Endothelial cell of umbilical vein (primary cell): ENCODE results near the gene CNTFR.

Source experiments
- EZH2 ChIP-seq: IDR thresholded peaks from 2 replicates; pipeline ENCODE4 v1.6.1; 2012; ENCODE audit warnings: borderline replicate concordance, low read depth, mild to moderate bottlenecking, moderate library complexity, low read length, inconsistent platforms; ENCODE audit not compliant: severe bottlenecking
- TF ChIP-seq, protein P1 (sequence below), 2 donors: IDR thresholded peaks; 1 replicate in 1 of 2; 2 replicates in 1 of 2; pipeline ENCODE4 v1.5.1; 2011; ENCODE audit warnings: low read length in 2 of 2, mild to moderate bottlenecking in 2 of 2, moderate library complexity in 2 of 2, control low read depth in 1 of 2, inconsistent platforms in 1 of 2, low read depth in 1 of 2; ENCODE audit not compliant: insufficient read depth in 1 of 2; ENCODE audit errors: extremely low read depth in 1 of 2

DNA sequence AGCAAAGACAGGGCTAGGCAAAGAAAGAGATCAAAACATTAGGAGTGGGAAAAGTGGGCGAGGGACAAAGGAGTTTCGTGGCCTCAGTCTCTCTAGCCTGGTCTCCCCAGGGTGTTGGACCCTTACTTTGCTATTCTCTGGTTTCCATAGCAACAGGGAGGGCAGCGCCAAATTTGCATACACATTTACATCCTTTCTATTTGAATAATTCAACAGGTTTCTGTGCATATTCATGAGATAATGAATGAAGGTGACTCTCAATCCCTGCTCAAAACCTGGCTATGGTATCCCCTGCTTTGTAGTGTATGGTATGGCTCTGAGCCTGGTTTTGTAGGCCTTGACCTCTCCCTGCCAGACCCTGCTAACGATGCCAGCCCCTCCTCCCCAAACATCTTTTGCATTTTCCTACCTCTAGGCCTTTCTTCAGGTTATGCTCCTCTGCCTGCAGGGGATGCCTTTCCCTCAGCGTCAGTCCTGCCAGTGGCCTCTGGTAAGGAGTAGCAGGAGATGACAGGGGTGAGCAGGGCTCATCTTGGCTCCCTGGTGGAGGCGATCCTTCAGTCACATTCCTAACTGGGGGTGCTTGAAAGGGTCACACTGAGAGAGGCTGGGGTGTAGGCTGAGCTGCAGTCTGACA lies 12.5 kb upstream of the CNTFR start:
- no peak for TF ChIP-seq EZH2
- TF ChIP-seq, protein P1, sequence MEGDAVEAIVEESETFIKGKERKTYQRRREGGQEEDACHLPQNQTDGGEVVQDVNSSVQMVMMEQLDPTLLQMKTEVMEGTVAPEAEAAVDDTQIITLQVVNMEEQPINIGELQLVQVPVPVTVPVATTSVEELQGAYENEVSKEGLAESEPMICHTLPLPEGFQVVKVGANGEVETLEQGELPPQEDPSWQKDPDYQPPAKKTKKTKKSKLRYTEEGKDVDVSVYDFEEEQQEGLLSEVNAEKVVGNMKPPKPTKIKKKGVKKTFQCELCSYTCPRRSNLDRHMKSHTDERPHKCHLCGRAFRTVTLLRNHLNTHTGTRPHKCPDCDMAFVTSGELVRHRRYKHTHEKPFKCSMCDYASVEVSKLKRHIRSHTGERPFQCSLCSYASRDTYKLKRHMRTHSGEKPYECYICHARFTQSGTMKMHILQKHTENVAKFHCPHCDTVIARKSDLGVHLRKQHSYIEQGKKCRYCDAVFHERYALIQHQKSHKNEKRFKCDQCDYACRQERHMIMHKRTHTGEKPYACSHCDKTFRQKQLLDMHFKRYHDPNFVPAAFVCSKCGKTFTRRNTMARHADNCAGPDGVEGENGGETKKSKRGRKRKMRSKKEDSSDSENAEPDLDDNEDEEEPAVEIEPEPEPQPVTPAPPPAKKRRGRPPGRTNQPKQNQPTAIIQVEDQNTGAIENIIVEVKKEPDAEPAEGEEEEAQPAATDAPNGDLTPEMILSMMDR (IDR thresholded peaks at IDR 0.05; ENCODE audit: extremely low read depth in 1 of 2, insufficient read depth in 1 of 2, low read depth in 1 of 2, low read length in 2 of 2), result no peak
